Body of pancreas (tissue), 4 donors: Measurements from ENCODE around the gene WWOX.

ENCODE experiments used
- CTCF ChIP-seq, 7 experiments: fragments of 450-650 bp in 4 of 7; fragments of 200-600 bp in 3 of 7; sonication (generic) in 3 of 7; IDR thresholded peaks; one replicate each; pipeline ENCODE4 v1.5.1; 2016 to 2019; ENCODE audit warnings: antibody characterized with exemption in 7 of 7
- POLR2A ChIP-seq, 3 donors: fragments of 450-650 bp; IDR thresholded peaks; one replicate each; pipeline ENCODE4 v1.6.1; 2016; ENCODE audit warnings: antibody characterized with exemption in 3 of 3, mild to moderate bottlenecking in 2 of 3

DNA sequence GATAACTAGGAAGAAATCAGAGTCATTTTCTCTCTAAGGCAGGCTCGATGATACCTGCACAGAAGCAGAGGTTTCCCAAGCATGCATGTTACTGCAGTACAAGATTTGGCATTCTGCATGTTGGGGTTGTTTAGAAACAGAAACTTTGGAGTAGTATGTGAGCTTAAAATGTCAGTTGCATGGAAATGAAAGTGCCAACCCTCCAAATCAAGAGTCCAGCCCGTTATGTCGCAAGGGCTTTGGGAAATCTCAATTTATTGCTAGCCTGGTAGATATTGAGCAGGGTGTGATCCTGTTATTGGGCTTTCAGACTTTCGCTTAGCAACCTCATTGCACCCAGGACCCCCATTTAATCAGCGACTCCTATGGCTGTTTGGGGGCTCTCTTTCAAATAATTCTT, 1010.3 kb downstream of the WWOX start:
- no peak for TF ChIP-seq POLR2A (IDR thresholded peaks at IDR 0.05)
- TF ChIP-seq CTCF (IDR thresholded peaks at IDR 0.05): no peak
